Endothelial cell of umbilical vein (primary cell): ENCODE measurements around the gene GABRA6. TPM values are rescaled to one million over a fixed set of nuclear protein-coding genes. Genes with fewer than 3 reads are reported as not detected.

ENCODE experiments used
- BruUV-seq: library from RNA; stranded (reverse); fragments of 400-500 nt; replicated peaks from 2 replicates; lab custom pipeline; 2021; lab: Mats Ljungman, UMichigan
- CTCF ChIA-PET: fragments of 300-600, 350-600 bp; sonication (Branson Sonifier 250); formaldehyde crosslinking; loops from one replicate; lab custom pipeline; 2021; ENCODE audit warnings: antibody characterized with exemption, inconsistent platforms; lab: Charles Lee
- POLR2A ChIA-PET: fragments of 300-600, 350-600 bp; sonication (Branson Sonifier 250); formaldehyde crosslinking; loops from one replicate; lab custom pipeline; 2021; ENCODE audit warnings: antibody characterized with exemption, inconsistent platforms; lab: Charles Lee
- DNase-seq: peaks from one replicate; pipeline ENCODE4 v3.0.0-alpha.2; 2011; ENCODE audit warnings: low read depth, low spot score
- FAIRE-seq: peaks from 2 replicates; lab custom pipeline; 2011; peaks lifted over from hg19 to GRCh38; lab: Jason Lieb, UNC
- H2AFZ ChIP-seq: 2 replicates; pipeline ENCODE4 v1.6.0; 2012; ENCODE audit warnings: low read depth, low read length, control low read depth, inconsistent platforms
- H3K27ac ChIP-seq: 2 replicates; pipeline ENCODE4 v1.5.1; 2011; ENCODE audit warnings: low read depth, mild to moderate bottlenecking, control low read depth, low read length, moderate library complexity; ENCODE audit not compliant: insufficient read depth
- H3K27me3 ChIP-seq, 2 experiments: 2 replicates each; pipeline versions ENCODE4 v1.6.0 to v1.6.1; 2011; ENCODE audit warnings: low read length in 2 of 2, mixed read lengths in 1 of 2; ENCODE audit not compliant: control insufficient read depth in 2 of 2, insufficient read depth in 2 of 2
- H3K36me3 ChIP-seq, 2 experiments: 2 replicates in 1 of 2; 3 replicates in 1 of 2; pipeline ENCODE4 v1.5.1; 2011; ENCODE audit warnings: low read length in 2 of 2, mild to moderate bottlenecking in 1 of 2, moderate library complexity in 1 of 2; ENCODE audit not compliant: control insufficient read depth in 2 of 2, insufficient read depth in 2 of 2; ENCODE audit errors: extremely low read depth in 1 of 2
- H3K4me1 ChIP-seq: 3 replicates; pipeline ENCODE4 v1.5.1; 2011; ENCODE audit warnings: mild to moderate bottlenecking, low read length; ENCODE audit not compliant: control insufficient read depth, insufficient read depth; ENCODE audit errors: extremely low read depth
- H3K4me2 ChIP-seq: 2 replicates; pipeline ENCODE4 v1.6.1; 2011; ENCODE audit warnings: low read length, control low read depth, mixed read lengths; ENCODE audit not compliant: insufficient read depth
- H3K4me3 ChIP-seq, 3 experiments: fragments of 200-600 bp in 1 of 3; sonication (generic), shearing (Covaris generic) in 1 of 3; replicated peaks in 1 of 3; 2 replicates each; pipeline ENCODE4 v1.5.1; 2011 to 2016; ENCODE audit warnings: control low read depth in 3 of 3, low read length in 3 of 3, mild to moderate bottlenecking in 2 of 3, inconsistent platforms in 1 of 3, low read depth in 1 of 3, moderate library complexity in 1 of 3; ENCODE audit not compliant: insufficient read depth in 1 of 3
- H3K79me2 ChIP-seq: 2 replicates; pipeline ENCODE4 v1.6.0; 2012; ENCODE audit warnings: low read length, inconsistent platforms; ENCODE audit not compliant: control insufficient read depth, insufficient read depth
- H3K9ac ChIP-seq: replicated peaks from 2 replicates; pipeline ENCODE3; 2011; ENCODE audit warnings: low read length, control low read depth; ENCODE audit not compliant: insufficient read depth; ENCODE audit errors: extremely low read depth
- H3K9me1 ChIP-seq: replicated peaks from 3 replicates; pipeline ENCODE4 v1.6.0; 2011; ENCODE audit warnings: mild to moderate bottlenecking, low read length; ENCODE audit not compliant: control insufficient read depth, insufficient read depth; ENCODE audit errors: extremely low read depth
- H3K9me3 ChIP-seq: replicated peaks from 2 replicates; pipeline ENCODE4 v1.5.1; 2012; ENCODE audit warnings: low read length, inconsistent platforms; ENCODE audit not compliant: control insufficient read depth, insufficient read depth
- H4K20me1 ChIP-seq: replicated peaks from 2 replicates; pipeline ENCODE3; 2011; ENCODE audit warnings: mild to moderate bottlenecking, low read length; ENCODE audit not compliant: control insufficient read depth, insufficient read depth; ENCODE audit errors: extremely low read depth
- CTCF ChIP-seq, 2 donors: IDR thresholded peaks; 1 replicate in 1 of 2; 2 replicates in 1 of 2; pipeline ENCODE4 v1.5.1; 2011; ENCODE audit warnings: low read length in 2 of 2, mild to moderate bottlenecking in 2 of 2, moderate library complexity in 2 of 2, control low read depth in 1 of 2, inconsistent platforms in 1 of 2, low read depth in 1 of 2; ENCODE audit not compliant: insufficient read depth in 1 of 2; ENCODE audit errors: extremely low read depth in 1 of 2
- EZH2 ChIP-seq: IDR thresholded peaks from 2 replicates; pipeline ENCODE4 v1.6.1; 2012; ENCODE audit warnings: borderline replicate concordance, low read depth, mild to moderate bottlenecking, moderate library complexity, low read length, inconsistent platforms; ENCODE audit not compliant: severe bottlenecking
- FOS ChIP-seq: IDR thresholded peaks from 2 replicates; pipeline ENCODE4 v1.6.1; 2011; ENCODE audit warnings: mild to moderate bottlenecking, low read length, moderate library complexity, borderline replicate concordance; ENCODE audit not compliant: insufficient read depth
- GATA2 ChIP-seq: IDR thresholded peaks from 2 replicates; pipeline ENCODE4 v1.7.0; 2011; ENCODE audit warnings: low read depth, mild to moderate bottlenecking, moderate library complexity, mixed read lengths, low read length; ENCODE audit not compliant: insufficient read length, insufficient read depth
- JUN ChIP-seq: IDR thresholded peaks from 2 replicates; pipeline ENCODE4 v1.6.1; 2011; ENCODE audit warnings: borderline replicate concordance, low read depth; ENCODE audit not compliant: insufficient read length, insufficient read depth
- MAX ChIP-seq: IDR thresholded peaks from 2 replicates; pipeline ENCODE4 v1.6.1; 2011; ENCODE audit not compliant: insufficient read depth, insufficient read length
- MYC ChIP-seq: IDR thresholded peaks from one replicate; pipeline ENCODE4 v1.6.1; 2011; ENCODE audit warnings: mild to moderate bottlenecking, low read depth, low read length
- POLR2A ChIP-seq: IDR thresholded peaks from 2 replicates; pipeline ENCODE4 v1.6.1; 2012; ENCODE audit warnings: low read depth, mild to moderate bottlenecking, control low read depth, low read length
- POLR2AphosphoS5 ChIP-seq: IDR thresholded peaks from 2 replicates; pipeline ENCODE4 v1.6.1; 2012; ENCODE audit warnings: low read depth, mild to moderate bottlenecking, control low read depth, low read length, moderate library complexity; ENCODE audit not compliant: insufficient read depth
- dilution Hi-C: fragments of 300-500 bp; cut with MboI; formaldehyde crosslinking; loops from one replicate; pipeline ENCODE4 v1.15.0; 2019; ENCODE audit warnings: low sequenced_read_pairs; ENCODE audit not compliant: extremely low pct_ligation_motif_present
- intact Hi-C: fragments of 100-400 bp; cut with micrococcal nuclease; formaldehyde crosslinking; loops from one replicate; pipeline ENCODE4 v1.10.0; 2022
- polyA plus RNA-seq, 4 experiments: library from polyadenylated mRNA; depleted of rRNA in 3 of 4; stranded (reverse) in 3 of 4; unstranded in 1 of 4; fragments of >200 nt; gene quantifications; 2 replicates each; pipeline versions ENCODE4 v1.2.1 to v1.2.3, GENCODE V29; 2011 to 2012; ENCODE audit warnings: missing spikeins in 1 of 4
- total RNA-seq: library from RNA; stranded (reverse); gene quantifications from 2 replicates; pipeline ENCODE4 v1.2.3, GENCODE V29; 2021

The GABRA6 gene
- total and polyA plus RNA-seq, 2 donors (not counting 3 experiments of a cell fraction or from before 2014, with no cell fraction given): not detected

GRCh38 chr5:161734741-161735140 lies 49.2 kb downstream of the GABRA6 start:
- no peaks in the 10 kb centered on the region for H3K9me1 ChIP-seq
- POLR2A ChIA-PET: no interaction called here
- H3K4me3 ChIP-seq: no peak overlapping the region
- H2AFZ ChIP-seq: no peak overlapping the region
- dilution Hi-C loops (no loop called here), intact Hi-C loops (no loop called here)
- TF ChIP-seq MYC (no peak), GATA2 (no peak), JUN (no peak), EZH2 (no peak), MAX (no peak), POLR2A (no peak), POLR2AphosphoS5 (no peak), FOS (no peak), CTCF (IDR thresholded peaks at IDR 0.05; ENCODE audit: extremely low read depth in 1 of 2, insufficient read depth in 1 of 2, low read depth in 1 of 2, low read length in 2 of 2) (no peak)
- no peak overlapping the region for H3K4me2 ChIP-seq
- DNase-seq (no peak), FAIRE-seq (no peak)
- no peak overlapping the region for H3K9ac ChIP-seq
- H3K4me1 ChIP-seq: no peaks in the 10 kb centered on the region
- H3K27ac ChIP-seq: no peak overlapping the region
- no peaks in the 10 kb centered on the region for H3K27me3 ChIP-seq
- BruUV-seq: no TSS peak
- peaks cover 2% of the 10 kb centered on the region for H3K9me3 ChIP-seq
- CTCF ChIA-PET: no interaction called here
- no peaks in the 10 kb centered on the region for H3K36me3 ChIP-seq
- no peaks in the 10 kb centered on the region for H4K20me1 ChIP-seq
- no peaks in the 10 kb centered on the region for H3K79me2 ChIP-seq
